Gastrocnemius medialis (tissue), 4 donors: ENCODE measurements around the gene KIAA1217. TPM values are rescaled to one million over a fixed set of nuclear protein-coding genes. Genes with fewer than 3 reads are reported as not detected.

Source experiments
- ATAC-seq, 2 donors: fragments of 150-250 bp; one replicate each; pipeline ENCODE4 v1.9.1; 2016
- DNase-seq, 2 donors: peaks; one replicate each; pipeline ENCODE4 v3.0.0-alpha.2; 2019
- H3K27ac ChIP-seq, 4 donors: fragments of 200-600 bp; sonication (generic); 1 replicate in 1 of 4; 2 replicates in 3 of 4; pipeline ENCODE4 v1.5.1; 2016 to 2018; ENCODE audit warnings: mild to moderate bottlenecking in 2 of 4, moderate library complexity in 1 of 4
- H3K27me3 ChIP-seq, 3 donors: fragments of 200-600 bp; sonication (generic) in 2 of 3; 1 replicate in 1 of 3; 2 replicates in 2 of 3; pipeline versions ENCODE4 v1.5.1 to v1.6.0; 2016 to 2019; ENCODE audit warnings: mild to moderate bottlenecking in 1 of 3, moderate library complexity in 1 of 3
- H3K36me3 ChIP-seq, 2 donors: fragments of 200-600 bp; sonication (generic) in 1 of 2; one replicate each; pipeline ENCODE4 v1.5.1; 2017 to 2018
- H3K4me1 ChIP-seq, 2 donors: fragments of 200-600 bp; sonication (generic) in 1 of 2; one replicate each; pipeline ENCODE4 v1.5.1; 2016 to 2017; ENCODE audit warnings: mild to moderate bottlenecking in 2 of 2
- H3K4me3 ChIP-seq, 4 donors: fragments of 200-600 bp; sonication (generic) in 3 of 4; 1 replicate in 1 of 4; 2 replicates in 3 of 4; pipeline ENCODE4 v1.5.1; 2016 to 2019; ENCODE audit warnings: mild to moderate bottlenecking in 2 of 4
- H3K9me3 ChIP-seq, 3 donors: fragments of 200-600 bp; sonication (generic) in 2 of 3; 1 replicate in 1 of 3; 2 replicates in 2 of 3; pipeline ENCODE4 v1.5.1; 2016 to 2019
- CTCF ChIP-seq, 5 experiments: fragments of 450-650 bp in 3 of 5; fragments of 200-600 bp in 2 of 5; sonication (generic) in 2 of 5; IDR thresholded peaks in 4 of 5; conservative IDR thresholded peaks in 1 of 5; 1 replicate in 4 of 5; 2 replicates in 1 of 5; pipeline ENCODE4 v1.5.1; 2016 to 2019; ENCODE audit warnings: antibody characterized with exemption in 5 of 5, mild to moderate bottlenecking in 3 of 5, moderate library complexity in 3 of 5
- POLR2A ChIP-seq, 2 donors: fragments of 450-650 bp; IDR thresholded peaks; one replicate each; pipeline ENCODE4 v1.6.1; 2017; ENCODE audit warnings: antibody characterized with exemption in 2 of 2, mild to moderate bottlenecking in 2 of 2, moderate library complexity in 2 of 2
- in situ Hi-C, 4 donors: fragments of 200-750 bp; cut with MboI; loops; one replicate each; pipeline versions ENCODE4 v1.15.0 to v1.8.0; 2017; ENCODE audit warnings: low sequenced_read_pairs in 4 of 4
- intact Hi-C: fragments of 100-400 bp; cut with DNase I; formaldehyde crosslinking; loops from one replicate; pipeline ENCODE4 v1.15.1; 2023; ENCODE audit warnings: low total_unique reads
- total RNA-seq, 4 donors: library from RNA; depleted of rRNA; stranded (reverse); fragments of >200 nt; gene quantifications; one replicate each; pipeline versions ENCODE4 v1.1.0 to v1.2.3, GENCODE V29; 2016

KIAA1217 gene
- total RNA-seq, 4 donors from 2014 or later, result 152 to 266 (median 155) TPM

GRCh38 chr10:24351961-24352360 lies 143.0 kb downstream of the KIAA1217 start:
- in situ Hi-C loops, result loop anchor here in 2 of 4 donors (25.0 kb wide), 4 partner anchors 115 to 340 kb away; partner anchors contain the start of gene KIAA1217 (in 1 of the 2)

DNA sequence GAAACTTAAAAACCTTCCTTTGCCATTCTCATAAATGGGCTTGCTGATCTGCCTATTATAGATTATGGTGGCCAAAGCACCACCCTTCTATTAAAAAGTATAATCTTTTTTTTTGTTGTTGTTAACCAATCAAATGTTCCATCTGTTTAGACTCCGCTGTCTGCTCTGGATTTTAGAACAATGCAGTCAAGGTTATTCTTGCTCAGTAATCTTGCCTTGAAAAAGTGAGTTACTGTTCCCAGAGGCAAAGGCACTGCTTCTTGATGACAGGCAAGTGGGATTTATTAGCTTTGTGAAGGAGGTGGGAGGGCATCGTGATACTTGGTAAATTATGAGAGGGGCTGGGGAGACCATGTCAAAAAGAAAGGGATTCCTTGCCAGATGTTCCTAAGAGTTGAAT lies 143.5 kb downstream of the KIAA1217 start:
- DNase-seq, result no peak
- peaks cover 50 to 57% of the 10 kb centered on the region in 2 donors for H3K4me1 ChIP-seq
- in situ Hi-C loops, result loop anchor here in 2 of 4 donors (25.0 kb wide), 4 partner anchors 115 to 340 kb away; partner anchors contain the start of gene KIAA1217 (in 1 of the 2)
- intact Hi-C loops, result no loop called here
- TF ChIP-seq POLR2A (IDR thresholded peaks at IDR 0.05) (no peak), CTCF (IDR thresholded peaks at IDR 0.05 in 4 of 5, conservative IDR thresholded peaks at IDR 0.05 in 1 of 5) (no peak)
- H3K36me3 ChIP-seq, result no peaks in the 10 kb centered on the region
- peak overlapping the region; percentile 44 to 65 (median 61) for H3K27ac ChIP-seq
- ATAC-seq, result no peak
- no peaks in the 10 kb centered on the region for H3K9me3 ChIP-seq
- no peak overlapping the region for H3K4me3 ChIP-seq
- H3K27me3 ChIP-seq, result no peaks in the 10 kb centered on the region

More at GRCh38 chr10:24351961-24352360, 143.0 kb downstream of the KIAA1217 start:
- H3K36me3 ChIP-seq, result no peaks in the 10 kb centered on the region
- DNase-seq (no peak), ATAC-seq (no peak)
- H3K27me3 ChIP-seq, result no peaks in the 10 kb centered on the region
- H3K4me3 ChIP-seq, result no peak overlapping the region
- TF ChIP-seq CTCF (IDR thresholded peaks at IDR 0.05 in 4 of 5, conservative IDR thresholded peaks at IDR 0.05 in 1 of 5) (no peak), POLR2A (IDR thresholded peaks at IDR 0.05) (no peak)
- intact Hi-C loops, result no loop called here
- no peaks in the 10 kb centered on the region for H3K9me3 ChIP-seq
- H3K4me1 ChIP-seq, result peaks cover 50 to 55% of the 10 kb centered on the region in 2 donors
- H3K27ac ChIP-seq, result peak overlapping the region in 3 of 4 donors; percentile 38 to 59 (median 44)

DNA sequence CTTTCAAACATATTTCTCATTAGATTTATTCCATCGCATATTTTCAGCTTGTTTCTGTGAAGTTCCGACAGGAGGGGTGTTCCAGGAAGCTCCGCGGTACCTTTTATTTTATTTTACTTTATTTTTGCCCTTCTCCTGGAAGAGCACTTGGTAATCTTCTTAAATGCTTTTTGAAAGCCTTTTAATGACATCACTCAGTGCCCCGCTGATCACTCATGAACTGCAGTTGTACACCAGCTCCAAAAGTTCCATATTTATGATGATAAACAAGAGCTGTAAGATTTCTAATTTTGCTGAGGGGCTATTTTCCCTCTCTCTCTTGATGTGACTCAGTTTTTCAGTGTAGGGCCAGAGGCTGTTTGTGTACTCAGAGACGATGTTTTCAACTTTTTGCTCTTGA lies 144.4 kb downstream of the KIAA1217 start:
- TF ChIP-seq POLR2A (IDR thresholded peaks at IDR 0.05) (no peak), CTCF (IDR thresholded peaks at IDR 0.05 in 4 of 5, conservative IDR thresholded peaks at IDR 0.05 in 1 of 5) (no peak)
- intact Hi-C loops (no loop called here), in situ Hi-C loops (loop anchor here in 2 of 4 donors (25.0 kb wide), 4 partner anchors 116 to 341 kb away; partner anchors contain the start of gene KIAA1217 (in 1 of the 2))
- no peaks in the 10 kb centered on the region for H3K9me3 ChIP-seq
- peaks cover 50 to 60% of the 10 kb centered on the region in 2 donors for H3K4me1 ChIP-seq
- DNase-seq (no peak), ATAC-seq (no peak)
- no peaks in the 10 kb centered on the region for H3K27me3 ChIP-seq
- peak overlapping the region; percentile 44 to 65 (median 61) for H3K27ac ChIP-seq
- no peaks in the 10 kb centered on the region for H3K36me3 ChIP-seq
- no peak overlapping the region for H3K4me3 ChIP-seq

DNA sequence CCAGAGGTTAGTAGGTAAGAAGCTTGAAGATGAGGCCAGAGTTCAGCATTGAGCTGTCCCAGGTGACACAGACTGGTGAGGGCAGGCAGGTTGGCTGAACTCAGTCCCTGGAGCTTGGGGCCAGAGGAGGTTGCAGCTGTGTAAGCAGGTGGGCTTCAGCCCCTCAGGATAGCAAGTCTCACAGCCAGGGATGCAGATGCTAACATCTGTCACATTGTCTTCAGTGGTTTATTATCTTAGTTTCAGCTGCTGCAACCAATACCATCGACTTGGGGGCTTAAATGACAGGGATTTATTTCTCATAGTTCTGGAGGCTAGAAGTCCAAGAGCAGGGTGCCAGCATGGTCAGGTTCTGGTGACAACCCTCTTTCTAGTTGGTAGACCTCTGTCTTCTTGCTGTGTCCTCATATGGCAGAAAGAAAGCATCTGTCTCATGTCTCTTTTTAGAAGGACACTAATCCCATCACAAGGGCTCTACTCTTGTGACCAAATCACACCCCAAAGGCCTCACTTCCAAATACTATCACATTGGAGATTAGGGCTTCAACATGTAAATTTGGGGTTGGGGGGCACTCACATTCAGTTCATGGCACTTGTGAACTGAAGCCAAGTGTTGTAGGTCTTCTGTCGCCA lies 146.2 kb downstream of the KIAA1217 start:
- Histone ChIP-seq H3K36me3 (no peaks in the 10 kb centered on the region), H3K27me3 (no peaks in the 10 kb centered on the region), H3K4me1 (peaks cover 37 to 47% of the 10 kb centered on the region in 2 donors), H3K9me3 (no peaks in the 10 kb centered on the region), H3K27ac (peak overlapping the region; percentile 44 to 65 (median 61)), H3K4me3 (no peak overlapping the region)
- DNase-seq (no peak), ATAC-seq (peak; percentile 50 to 70)
- TF ChIP-seq CTCF (IDR thresholded peaks at IDR 0.05 in 4 of 5, conservative IDR thresholded peaks at IDR 0.05 in 1 of 5) (no peak), POLR2A (IDR thresholded peaks at IDR 0.05) (no peak)
- intact Hi-C loops (no loop called here), in situ Hi-C loops (loop anchor here in 2 of 4 donors (25.0 kb wide), 4 partner anchors 118 to 343 kb away; partner anchors contain the start of gene KIAA1217 (in 1 of the 2))
